HG02938 (cell line): Measurements from ENCODE around the gene SYCP3.
A peak's percentile ranks its signal among the peaks of the same experiment; 100 is the strongest.

ENCODE experiments used
- ATAC-seq: cut with Tn5 transposase; IDR thresholded peaks from one replicate; pipeline ENCODE4 v1.9.1; 2021; ENCODE audit warnings: mild to moderate bottlenecking, moderate library complexity; ENCODE audit not compliant: unreplicated experiment

SYCP3 gene

GRCh38 chr12:101738920-101739665 is at the start of gene SYCP3:
Gene SYCP3 (minus strand): TSS chr12:101739462. CDS start chr12:101737935, 1,527 bp downstream.
- ATAC-seq, result no peak

DNA sequence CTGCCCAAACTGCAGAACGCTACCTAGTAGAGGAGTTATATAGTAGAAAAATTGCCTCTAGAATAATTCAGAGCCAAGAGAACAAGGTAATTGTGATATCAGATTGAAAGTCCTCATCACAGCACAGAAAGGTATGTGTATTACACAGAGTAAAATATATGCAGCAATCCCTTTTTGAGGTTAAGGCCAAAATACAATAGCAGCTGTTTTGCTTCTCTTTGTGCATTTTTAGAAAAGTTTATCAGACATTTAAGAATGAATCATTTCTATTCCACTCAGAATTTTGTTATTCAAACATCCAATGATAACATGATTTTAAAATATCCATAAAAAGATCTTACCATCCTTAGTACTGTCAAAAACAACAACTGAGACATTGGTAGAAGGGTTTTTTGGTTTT is 46.4 kb upstream of the SYCP3 start:
- ATAC-seq, result no peak

DNA sequence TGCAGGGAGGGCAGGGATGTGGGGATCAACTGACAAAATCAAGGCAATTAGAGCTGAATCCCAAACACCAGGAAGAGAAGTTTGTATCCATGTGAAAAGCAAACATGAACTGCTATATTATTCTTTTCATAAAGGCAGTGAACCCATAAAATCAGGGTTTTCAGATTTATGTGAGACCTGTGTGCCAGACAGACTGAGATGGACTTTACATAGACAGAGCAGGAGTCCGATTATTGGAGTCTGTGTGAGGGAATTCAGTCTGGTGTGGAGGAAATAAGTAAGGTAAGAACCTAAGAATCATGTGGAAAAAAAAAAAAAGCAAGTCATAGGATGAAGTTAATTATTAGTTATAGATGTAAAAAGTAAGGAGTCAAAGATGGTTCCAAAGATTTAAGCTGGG is 45.1 kb upstream of the SYCP3 start:
- no peak for ATAC-seq

DNA sequence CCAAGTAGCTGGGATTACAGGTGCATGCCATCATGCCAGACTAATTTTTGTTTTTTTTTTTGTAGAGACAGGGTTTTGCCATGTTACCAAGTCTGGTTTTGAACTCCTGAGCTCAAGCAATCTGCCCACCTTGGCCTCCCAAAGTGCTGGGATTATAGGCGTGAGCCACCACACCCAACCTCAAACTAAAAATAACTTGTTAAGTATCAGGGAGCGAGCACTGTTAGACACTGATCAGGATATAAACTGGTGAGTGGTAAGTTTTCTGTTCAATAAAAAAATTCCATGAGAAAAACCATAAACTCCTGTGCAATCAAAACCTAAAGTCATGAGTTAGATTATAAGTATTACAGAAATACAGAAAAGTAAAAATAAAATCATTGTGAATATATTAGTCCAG is 44.6 kb upstream of the SYCP3 start:
- ATAC-seq, result no peak

- ATAC-seq, result no peak
Measured at GRCh38 chr12:101783150-101783549, 43.9 kb upstream of the SYCP3 start.

- ATAC-seq, result no peak
Measured at GRCh38 chr12:101782273-101782731, 43.0 kb upstream of the SYCP3 start.

GRCh38 chr12:101781834-101782233 is 42.6 kb upstream of the SYCP3 start:
- no peak for ATAC-seq

- ATAC-seq, result no peak
Measured at GRCh38 chr12:101780599-101780998, 41.3 kb upstream of the SYCP3 start.

DNA sequence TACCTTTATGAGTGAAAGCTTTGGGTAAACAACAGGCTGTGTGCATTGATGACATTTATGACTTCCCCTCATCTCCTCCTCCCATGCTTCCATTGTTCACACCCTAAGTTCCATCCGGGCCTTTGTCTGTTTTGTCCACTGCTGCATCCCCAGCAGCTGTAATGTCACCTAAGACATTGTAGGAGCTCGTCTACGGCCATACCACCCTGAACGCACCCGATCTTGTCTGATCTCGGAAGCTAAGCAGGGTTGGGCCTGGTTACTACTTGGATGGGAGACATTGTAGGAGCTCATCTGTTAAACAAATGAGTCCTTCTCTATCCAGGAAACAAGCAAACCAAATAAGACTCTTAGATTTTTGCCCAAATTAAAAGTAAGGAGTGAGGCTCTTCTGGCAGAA is 40.4 kb upstream of the SYCP3 start:
- no peak for ATAC-seq

GRCh38 chr12:101779200-101779599 is 39.9 kb upstream of the SYCP3 start:
- ATAC-seq, result no peak

DNA sequence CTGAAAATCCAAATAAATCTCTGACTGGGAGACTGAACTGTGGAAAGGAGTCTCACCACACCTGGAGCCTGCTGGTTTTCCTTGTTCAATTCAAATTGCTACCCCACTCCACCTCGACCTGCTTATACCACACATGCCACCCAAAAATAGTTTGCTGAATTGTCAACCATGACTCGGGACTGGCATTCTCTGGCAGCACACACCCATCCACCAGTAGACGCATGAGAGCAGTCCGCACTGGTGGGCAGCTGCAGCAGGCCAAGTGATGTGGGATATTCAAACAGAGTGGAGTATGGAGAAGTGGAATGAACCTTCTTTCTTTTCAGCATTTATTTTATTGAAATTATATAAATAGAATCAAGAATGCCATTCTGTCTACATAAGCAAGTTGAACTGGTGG is 38.7 kb upstream of the SYCP3 start:
- no peak for ATAC-seq

DNA sequence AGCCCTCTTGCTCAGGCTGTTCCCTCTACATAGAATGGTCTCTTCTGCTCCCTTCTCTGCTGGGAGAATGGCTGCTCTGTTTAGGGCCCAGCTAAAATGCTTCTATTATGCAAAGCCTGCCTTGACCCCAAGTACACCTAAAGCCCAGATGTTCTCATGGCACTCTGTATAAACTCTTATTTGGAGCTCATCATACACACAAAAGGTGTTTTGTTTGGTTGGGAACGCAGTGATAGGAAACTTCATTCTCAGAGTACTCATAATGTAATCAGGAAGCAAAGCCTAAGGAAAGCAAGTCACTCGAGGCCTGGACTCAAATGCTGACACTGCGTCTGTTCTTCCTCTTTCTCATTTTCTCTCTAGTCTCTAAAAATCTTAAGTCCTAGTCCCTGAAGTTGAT is 38.2 kb upstream of the SYCP3 start:
- ATAC-seq, result no peak

DNA sequence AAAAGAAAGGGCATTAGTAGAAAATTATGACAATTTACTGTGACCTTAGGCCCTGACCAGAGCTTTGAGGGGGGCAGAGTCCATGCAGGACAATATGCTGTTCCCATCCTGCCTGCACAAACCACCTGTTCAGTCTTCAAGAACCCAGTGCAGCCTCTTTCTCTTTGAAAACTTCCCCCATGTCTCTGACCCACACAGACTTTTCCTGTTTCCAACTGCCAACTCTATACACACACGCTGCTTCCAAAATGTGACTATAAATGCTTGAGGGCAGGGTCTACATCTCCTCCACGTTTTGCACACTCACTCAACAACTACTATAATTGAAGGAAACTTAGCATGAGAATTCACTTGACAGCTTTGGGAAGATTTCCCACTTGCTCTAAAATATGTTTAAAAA is 36.6 kb upstream of the SYCP3 start:
- no peak for ATAC-seq

- peak; percentile 85 for ATAC-seq
Measured at GRCh38 chr12:101773650-101774162, 34.4 kb upstream of the SYCP3 start.

- no peak for ATAC-seq
Measured at GRCh38 chr12:101772012-101772775, 32.9 kb upstream of the SYCP3 start.

GRCh38 chr12:101769865-101770264 is 30.6 kb upstream of the SYCP3 start:
- no peak for ATAC-seq

- no peak for ATAC-seq
Measured at GRCh38 chr12:101768781-101769180, 29.5 kb upstream of the SYCP3 start.

DNA sequence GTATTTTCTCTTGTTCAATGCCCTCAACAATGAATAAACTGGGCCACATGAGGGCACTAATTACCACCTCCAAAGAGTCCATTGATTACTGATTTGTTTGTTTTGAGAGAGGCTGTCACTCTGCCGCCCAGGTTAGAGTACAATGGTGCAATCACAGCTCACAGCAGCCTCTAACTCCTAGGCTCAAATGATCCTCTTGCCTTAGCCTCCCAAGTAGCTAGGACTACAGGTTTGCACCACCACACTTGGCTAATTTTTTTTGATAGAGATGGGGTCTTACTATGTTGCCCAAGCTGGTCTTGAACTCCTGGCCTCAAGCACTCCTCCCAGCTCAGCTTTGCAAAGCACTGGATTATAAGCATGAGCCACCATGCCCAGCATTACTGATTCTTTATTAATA is 28.3 kb upstream of the SYCP3 start:
- no peak for ATAC-seq

DNA sequence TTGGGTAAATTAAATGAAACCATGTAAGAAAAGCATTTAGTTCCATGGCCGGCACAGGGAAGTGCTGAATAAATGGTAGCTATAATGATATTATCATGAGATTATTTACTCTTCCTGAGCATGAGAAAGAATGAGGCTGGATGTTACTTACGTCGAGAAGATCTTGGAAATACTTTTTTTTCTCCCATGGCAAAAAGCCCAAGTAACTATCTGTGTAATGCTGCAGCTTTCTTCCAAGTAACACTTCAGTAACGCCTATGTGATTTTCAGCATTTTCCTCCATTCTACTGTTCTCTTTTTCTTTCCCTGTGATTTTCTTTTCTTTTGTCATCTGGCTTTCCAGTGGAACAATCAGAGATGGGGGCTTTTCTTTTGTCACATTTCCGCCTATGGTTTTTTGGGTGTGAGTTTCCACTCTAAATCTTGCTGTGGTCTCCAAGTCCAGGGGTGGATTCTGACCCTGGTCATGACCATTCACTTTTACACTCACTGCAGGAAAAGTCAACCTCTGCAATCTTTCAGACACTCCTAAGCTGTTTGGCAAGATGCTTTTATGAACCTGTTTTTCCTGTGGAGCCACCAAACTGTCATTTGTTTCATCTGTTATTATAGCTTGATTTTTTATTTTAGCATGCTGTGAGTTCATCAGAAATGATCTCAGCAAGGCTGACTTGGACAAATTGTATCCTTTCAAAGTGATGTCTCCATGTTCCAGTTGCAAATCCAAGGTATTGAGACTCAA is 25.0 kb upstream of the SYCP3 start:
- no peak for ATAC-seq

DNA sequence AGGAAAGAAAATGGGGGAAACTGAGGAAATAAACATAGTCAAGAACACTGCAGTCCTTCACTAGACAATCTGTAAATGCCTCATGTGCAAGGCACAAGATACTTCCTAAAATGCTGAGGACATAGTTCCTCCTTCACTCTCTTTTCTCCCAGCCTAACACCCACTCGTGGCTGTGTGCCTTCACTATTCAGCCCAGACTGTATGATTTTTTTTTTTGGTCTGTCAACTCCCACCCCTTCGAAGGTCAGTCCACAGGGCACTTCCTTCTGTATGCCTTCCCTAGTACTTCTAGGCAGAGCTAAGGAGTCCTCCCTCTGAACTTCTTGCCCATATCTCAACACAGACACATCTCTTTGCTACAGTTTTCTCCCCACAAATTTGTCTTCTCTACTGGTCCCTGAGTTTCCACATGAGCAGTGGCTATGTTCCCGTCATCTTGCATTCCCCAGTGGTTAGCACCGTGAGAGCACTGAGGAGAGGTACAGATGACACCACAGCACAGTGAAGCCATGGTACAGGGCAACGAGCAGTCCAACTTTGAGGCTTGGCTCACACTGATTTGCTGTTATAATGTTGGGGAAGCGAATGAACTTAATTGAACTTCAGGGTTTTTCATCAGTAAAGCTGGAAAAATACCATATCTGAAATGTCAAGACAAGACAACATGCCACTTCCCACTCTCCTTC is 24.1 kb upstream of the SYCP3 start:
- no peak for ATAC-seq

DNA sequence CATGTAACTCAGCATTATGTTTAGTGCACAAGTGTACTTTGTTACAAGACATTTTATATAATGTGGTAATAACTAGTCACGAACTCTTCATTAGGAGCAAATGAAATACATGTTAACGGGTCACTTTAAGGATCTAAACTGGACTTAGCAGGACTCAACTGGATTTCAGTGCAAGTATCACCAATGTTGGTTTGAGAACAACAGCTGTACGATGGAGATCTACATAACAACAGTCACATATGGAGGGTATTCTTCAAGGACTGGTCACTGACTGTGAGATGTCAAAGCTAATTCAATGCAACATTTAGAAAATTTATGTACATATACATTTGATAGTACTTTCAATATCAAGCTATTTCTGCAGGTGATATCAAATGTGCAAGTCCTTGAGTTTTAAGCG is 22.5 kb upstream of the SYCP3 start:
- ATAC-seq, result no peak
